Measurements from ENCODE around the gene TRMT2A.

TRMT2A gene

GRCh38 chr22:20148414-20148813 is 31.4 kb upstream of the TRMT2A start:
- TF ChIP-seq SIN3A (IDR thresholded peaks at IDR 0.05; ENCODE audit: borderline replicate concordance, insufficient read depth, low read length): no peak
- no peak for TF ChIP-seq FOXP2 (optimal IDR thresholded peaks at IDR 0.05; ENCODE audit: borderline replicate concordance, extremely low read depth, extremely low read length, insufficient read depth)
- TF ChIP-seq POLR2AphosphoS5 (IDR thresholded peaks at IDR 0.05; ENCODE audit: low read depth, low read length): no peak

- TF ChIP-seq SIN3A (IDR thresholded peaks at IDR 0.05; ENCODE audit: borderline replicate concordance, insufficient read depth, low read length) (no peak), REST (IDR thresholded peaks at IDR 0.05; ENCODE audit: insufficient read depth in 1 of 2, low read depth in 2 of 2, low read length in 2 of 2) (no peak), FOXP2 (optimal IDR thresholded peaks at IDR 0.05; ENCODE audit: borderline replicate concordance, extremely low read depth, extremely low read length, insufficient read depth) (no peak), TAF1 (IDR thresholded peaks at IDR 0.05; ENCODE audit: borderline replicate concordance, insufficient read depth, low read length) (no peak), POLR2AphosphoS5 (IDR thresholded peaks at IDR 0.05; ENCODE audit: low read depth, low read length) (no peak)
Observed at GRCh38 chr22:20147237-20147988, 30.4 kb upstream of the TRMT2A start.

- no peak for TF ChIP-seq TAF1 (IDR thresholded peaks at IDR 0.05; ENCODE audit: borderline replicate concordance, insufficient read depth, low read length)
- TF ChIP-seq SIN3A (IDR thresholded peaks at IDR 0.05; ENCODE audit: borderline replicate concordance, insufficient read depth, low read length): no peak
- TF ChIP-seq REST (IDR thresholded peaks at IDR 0.05; ENCODE audit: insufficient read depth in 1 of 2, low read depth in 2 of 2, low read length in 2 of 2): no peak
- TF ChIP-seq POLR2AphosphoS5 (IDR thresholded peaks at IDR 0.05; ENCODE audit: low read depth, low read length): no peak
- no peak for TF ChIP-seq FOXP2 (optimal IDR thresholded peaks at IDR 0.05; ENCODE audit: borderline replicate concordance, extremely low read depth, extremely low read length, insufficient read depth)
Observed at GRCh38 chr22:20146777-20147176, 29.8 kb upstream of the TRMT2A start.

GRCh38 chr22:20145832-20146223 is 28.8 kb upstream of the TRMT2A start:
- TF ChIP-seq TAF1 (IDR thresholded peaks at IDR 0.05; ENCODE audit: borderline replicate concordance, insufficient read depth, low read length): no peak
- no peak for TF ChIP-seq POLR2AphosphoS5 (IDR thresholded peaks at IDR 0.05; ENCODE audit: low read depth, low read length)
- no peak for TF ChIP-seq FOXP2 (optimal IDR thresholded peaks at IDR 0.05; ENCODE audit: borderline replicate concordance, extremely low read depth, extremely low read length, insufficient read depth)
- TF ChIP-seq REST (IDR thresholded peaks at IDR 0.05; ENCODE audit: insufficient read depth in 1 of 2, low read depth in 2 of 2, low read length in 2 of 2): no peak
- TF ChIP-seq SIN3A (IDR thresholded peaks at IDR 0.05; ENCODE audit: borderline replicate concordance, insufficient read depth, low read length): no peak

- no peak for TF ChIP-seq FOXP2 (optimal IDR thresholded peaks at IDR 0.05; ENCODE audit: borderline replicate concordance, extremely low read depth, extremely low read length, insufficient read depth)
- no peak for TF ChIP-seq SIN3A (IDR thresholded peaks at IDR 0.05; ENCODE audit: borderline replicate concordance, insufficient read depth, low read length)
- TF ChIP-seq TAF1 (IDR thresholded peaks at IDR 0.05; ENCODE audit: borderline replicate concordance, insufficient read depth, low read length): no peak
- TF ChIP-seq POLR2AphosphoS5 (IDR thresholded peaks at IDR 0.05; ENCODE audit: low read depth, low read length): no peak
- no peak for TF ChIP-seq REST (IDR thresholded peaks at IDR 0.05; ENCODE audit: insufficient read depth in 1 of 2, low read depth in 2 of 2, low read length in 2 of 2)
Observed at GRCh38 chr22:20145206-20145831, 28.3 kb upstream of the TRMT2A start.
